HepG2 (cell line): ENCODE data around the gene HDGFL2. TPM values are rescaled to one million over a fixed set of nuclear protein-coding genes. Genes with fewer than 3 reads are reported as not detected.

Source experiments
- CSRNP2 ChIP-seq: sonication (generic); formaldehyde crosslinking; conservative IDR thresholded peaks from 2 replicates; pipeline ENCODE4 v1.8.0; 2022; ENCODE audit warnings: low read depth, missing genetic modification reagents
- HCFC1 ChIP-seq: fragments of 150-350 bp; IDR thresholded peaks from 2 replicates; pipeline ENCODE4 v1.6.1; 2014; ENCODE audit warnings: low read depth, low read length
- HDAC6 ChIP-seq: fragments of 200-600 bp; sonication (generic); IDR thresholded peaks from 2 replicates; pipeline ENCODE4 v1.7.0; 2017; ENCODE audit warnings: mild to moderate bottlenecking, antibody characterized with exemption, low read length, low read depth
- HNRNPL ChIP-seq: fragments of 200-400 bp; formaldehyde crosslinking; IDR thresholded peaks from 2 replicates; pipeline ENCODE4 v1.6.1; 2017; ENCODE audit warnings: mild to moderate bottlenecking, low read depth, low read length
- IRX3 ChIP-seq: sonication (generic); formaldehyde crosslinking; IDR thresholded peaks from 2 replicates; pipeline ENCODE4 v1.8.1; 2023; ENCODE audit warnings: mild to moderate bottlenecking, low read depth, missing genetic modification reagents, borderline replicate concordance
- RBM22 ChIP-seq: fragments of 200-400 bp; formaldehyde crosslinking; optimal IDR thresholded peaks from 2 replicates; pipeline ENCODE3; 2017; ENCODE audit warnings: mild to moderate bottlenecking, low read length, moderate library complexity
- THAP11 ChIP-seq: IDR thresholded peaks from 2 replicates; pipeline ENCODE4 v1.6.1; 2016; ENCODE audit warnings: missing biosample characterization, missing genetic modification reagents
- WIZ ChIP-seq: sonication (generic); formaldehyde crosslinking; IDR thresholded peaks from 2 replicates; pipeline ENCODE4 v1.5.1; 2020; ENCODE audit warnings: mild to moderate bottlenecking, missing genetic modification reagents
- ZBTB3 ChIP-seq: sonication (generic); formaldehyde crosslinking; IDR thresholded peaks from 2 replicates; pipeline ENCODE4 v1.4.0; 2020; ENCODE audit warnings: low read depth, mild to moderate bottlenecking, moderate library complexity, missing genetic modification reagents, borderline replicate concordance
- ZNF609 ChIP-seq: sonication (generic); formaldehyde crosslinking; IDR thresholded peaks from 2 replicates; pipeline ENCODE4 v1.4.0; 2020; ENCODE audit warnings: mild to moderate bottlenecking, missing genetic modification reagents, borderline replicate concordance
- ZNF687 ChIP-seq: sonication (generic); formaldehyde crosslinking; IDR thresholded peaks from 2 replicates; pipeline ENCODE4 v1.5.1; 2020; ENCODE audit warnings: mild to moderate bottlenecking, missing genetic modification reagents, moderate library complexity
- ZNF710 ChIP-seq: sonication (generic); formaldehyde crosslinking; IDR thresholded peaks from 2 replicates; pipeline ENCODE4 v1.5.0; 2020; ENCODE audit warnings: mild to moderate bottlenecking, missing genetic modification reagents, borderline replicate concordance
- ZSCAN21 ChIP-seq: sonication (generic); formaldehyde crosslinking; IDR thresholded peaks from 2 replicates; pipeline ENCODE4 v1.8.0; 2022; ENCODE audit warnings: mild to moderate bottlenecking, missing genetic modification reagents, moderate library complexity, borderline replicate concordance
- polyA plus RNA-seq, 8 experiments: library from polyadenylated mRNA; depleted of rRNA in 3 of 8; stranded (reverse) in 7 of 8; unstranded in 1 of 8; fragments of >200 nt; fragmentation: Illumina TruSeq in 4 of 8; extraction: Trizol in 4 of 8; gene quantifications; 2 replicates each; pipeline versions ENCODE4 v1.2.1 to v1.2.3, GENCODE V29; 2011 to 2016; ENCODE audit warnings: low read depth in 4 of 8, missing spikeins in 1 of 8, mixed read lengths in 1 of 8; ENCODE audit not compliant: insufficient read depth in 1 of 8
- total RNA-seq, 5 experiments: library from RNA; depleted of rRNA; stranded (reverse); fragments of >200 nt; fragmentation: Illumina TruSeq; extraction: Trizol; gene quantifications; 2 replicates each; pipeline ENCODE4 v1.2.3, GENCODE V29; 2016; ENCODE audit warnings: low read depth in 1 of 5

The HDGFL2 gene
- total and polyA plus RNA-seq, 2 of the 13 experiments (the other 11 are each of a cell fraction or from before 2014, with no cell fraction given) = 20.0 to 51.1 TPM

- TF ChIP-seq ZNF609 (CRISPR knock-in tag) (no peak), HDAC6 (no peak), CSRNP2 (CRISPR knock-in tag) (no peak), HNRNPL (no peak), ZSCAN21 (CRISPR knock-in tag) (no peak; the same call in 1 of the 2 replicates), THAP11 (CRISPR knock-in tag) (peak; percentile 93), WIZ (CRISPR knock-in tag) (no peak), ZNF687 (peak; percentile 64), RBM22 (peak; percentile 98), ZBTB3 (CRISPR knock-in tag) (no peak), ZNF710 (CRISPR knock-in tag) (no peak), IRX3 (CRISPR knock-in tag) (no peak), HCFC1 (peak; percentile 73)
These were observed 14.3 kb upstream of the HDGFL2 start, which contains the start of gene UBXN6 (continued) for GRCh38 chr19:4457654-4458395.
